Measurements from ENCODE around the gene KLK1.
A peak's percentile ranks its signal among the peaks of the same experiment; 100 is the strongest.

KLK1 gene

GRCh38 chr19:50836543-50837195, 13.1 kb upstream of the KLK1 start:
- DNase-seq (ENCODE audit: low read depth in 2 of 3, low spot score in 2 of 3), result no peak

DNA sequence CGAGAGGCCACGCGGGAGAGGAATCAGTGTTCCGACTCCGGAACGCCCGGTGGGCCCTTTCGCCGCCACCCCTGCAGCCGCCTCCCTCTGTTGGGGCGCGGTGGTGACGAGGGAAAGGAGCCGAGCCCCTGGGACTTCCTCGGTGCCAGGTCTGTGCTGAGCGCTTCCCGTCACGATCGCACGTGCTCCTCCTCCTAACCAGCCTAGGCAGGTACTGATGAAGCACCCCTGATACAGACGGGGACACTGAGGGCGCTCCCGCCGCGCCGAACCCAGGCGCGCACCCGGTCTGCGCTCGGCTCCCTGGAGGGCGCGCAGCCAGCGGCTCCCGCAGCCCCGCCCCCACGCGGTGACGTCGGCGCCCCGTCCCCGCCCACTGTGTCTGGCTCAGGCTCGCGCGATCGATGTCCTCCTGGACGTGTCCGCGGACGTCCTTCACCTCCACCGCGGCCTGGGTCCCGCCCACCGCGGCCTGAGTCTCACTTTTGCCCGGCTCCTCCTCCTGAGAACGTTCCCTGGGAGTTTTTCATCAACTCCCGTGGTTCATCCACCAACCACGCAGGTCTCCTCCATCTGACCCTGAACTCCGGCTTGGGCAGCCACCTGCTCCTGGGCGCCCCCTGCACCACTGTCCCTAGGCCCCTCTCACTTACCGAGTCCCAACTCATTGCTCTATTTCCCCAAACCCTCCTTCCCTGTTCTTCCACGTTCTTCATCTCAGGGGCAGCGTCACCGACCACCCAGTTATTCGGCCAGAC, 12.4 kb upstream of the KLK1 start:
- peak; percentile 39 to 55 (median 47) for DNase-seq (ENCODE audit: low read depth in 2 of 3, low spot score in 2 of 3)

DNA sequence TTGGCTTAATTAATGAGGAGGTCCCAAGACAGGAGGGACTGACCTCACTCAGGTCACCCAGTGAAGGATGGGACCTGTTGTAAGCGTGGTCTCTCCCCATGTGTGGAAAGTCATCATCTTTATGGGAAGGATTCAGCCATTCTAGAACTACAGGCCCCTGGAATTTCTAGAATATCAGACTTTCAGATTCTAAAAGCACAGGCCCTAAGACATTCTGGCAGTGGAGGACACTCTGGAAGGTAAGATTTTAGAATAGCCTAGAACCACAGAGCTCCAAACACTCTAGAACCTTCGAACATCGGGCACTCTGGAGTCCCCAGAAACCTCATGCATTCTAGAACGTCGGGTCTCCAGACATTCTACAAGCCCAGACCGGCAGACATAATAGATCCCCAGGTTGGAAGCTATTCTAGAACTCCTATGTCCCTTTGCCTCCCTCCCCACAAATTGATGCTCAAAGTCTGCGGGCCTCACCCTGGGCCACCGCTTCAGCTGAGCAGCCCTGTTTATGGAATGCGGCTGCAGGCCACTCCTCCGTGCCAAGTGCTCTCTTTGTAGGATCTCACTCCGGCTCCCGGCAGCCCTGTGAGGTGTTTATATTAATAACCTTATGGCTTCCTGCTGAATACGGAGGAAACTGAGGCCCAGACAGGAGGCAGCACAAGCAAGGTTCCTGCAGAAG, 11.7 kb upstream of the KLK1 start:
- no peak for DNase-seq (ENCODE audit: low read depth in 2 of 3, low spot score in 2 of 3)

DNA sequence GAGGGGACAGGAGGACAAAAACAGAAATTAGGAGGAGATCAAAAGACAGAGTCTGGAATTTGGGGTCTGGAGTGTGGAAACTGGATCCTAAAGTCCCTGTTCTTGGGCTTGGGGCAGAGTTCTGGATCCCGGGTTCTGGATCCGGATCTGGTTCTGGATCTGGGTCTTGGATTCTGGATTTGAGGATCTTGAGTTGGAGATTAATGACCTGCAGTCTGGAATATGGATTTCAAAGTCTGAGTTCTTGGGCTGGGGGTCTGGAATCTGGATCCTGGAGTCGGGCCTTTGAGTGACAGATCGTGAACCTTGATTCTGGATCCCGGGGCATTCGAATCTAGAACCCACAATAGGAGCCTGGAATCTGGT, 10.2 kb upstream of the KLK1 start:
- DNase-seq (ENCODE audit: low read depth in 2 of 3, low spot score in 2 of 3), result no peak

DNA sequence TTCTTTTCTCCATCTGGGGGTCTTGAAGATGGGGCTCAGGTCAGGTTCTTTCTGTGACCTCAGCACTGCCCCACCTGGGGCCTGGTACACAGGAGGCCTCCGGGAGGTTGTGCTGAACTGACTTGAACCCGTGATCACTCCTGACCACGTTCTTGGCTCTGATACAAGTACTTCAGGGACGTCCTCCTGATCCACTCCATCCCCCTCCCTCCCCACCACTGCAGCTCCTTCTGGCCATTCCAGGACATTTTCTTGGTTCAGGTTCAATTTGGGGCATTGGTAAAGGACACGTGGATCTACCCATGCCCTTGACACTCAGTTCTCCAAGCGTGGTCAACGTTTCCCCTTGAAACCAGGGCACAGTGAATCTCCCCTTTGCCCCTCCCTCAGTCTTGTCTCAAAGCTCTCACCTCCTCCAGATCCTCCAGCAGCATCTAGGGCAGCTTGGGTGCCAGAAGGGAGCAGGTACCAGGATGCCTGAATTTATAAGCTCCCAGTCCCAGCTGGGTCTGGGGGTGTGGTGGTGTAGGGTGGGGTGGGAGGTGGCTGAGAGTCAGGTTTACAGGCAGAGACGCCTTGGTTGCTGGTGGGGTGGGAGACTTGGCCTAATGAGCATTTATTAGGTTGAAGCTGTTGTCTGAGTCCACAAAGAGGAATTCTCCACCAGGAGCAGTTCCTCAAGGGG, 9.7 kb upstream of the KLK1 start, which contains the start of gene KLK15:
KLK15 (minus strand) TSS at position 458 of the 685 bp plus-strand sequence. CDS start 2,082 bp downstream, outside the sequence.
- no peak for DNase-seq (ENCODE audit: low read depth in 2 of 3, low spot score in 2 of 3)

GRCh38 chr19:50832666-50833065, 9.1 kb upstream of the KLK1 start:
- DNase-seq (ENCODE audit: low read depth in 2 of 3, low spot score in 2 of 3), result no peak

DNA sequence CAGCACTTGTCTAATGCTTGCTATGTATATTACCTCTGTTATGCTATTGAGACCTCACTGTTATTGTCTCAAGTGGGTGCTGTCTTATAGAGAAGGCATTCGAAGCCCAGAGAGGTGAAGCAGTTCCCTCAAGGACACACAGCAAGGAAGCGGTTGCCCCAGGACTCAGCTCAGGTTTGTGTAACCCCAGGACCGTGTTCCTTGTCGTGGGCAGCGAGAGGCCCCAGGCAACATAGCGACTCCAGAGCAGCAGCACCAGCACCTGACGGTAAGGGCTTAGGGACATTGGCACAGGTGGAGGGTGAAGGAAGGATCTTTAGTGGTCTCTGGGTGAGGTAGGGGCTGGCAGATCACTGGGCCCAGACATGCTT, 7.4 kb upstream of the KLK1 start:
- DNase-seq (ENCODE audit: low read depth in 2 of 3, low spot score in 2 of 3), result no peak

DNA sequence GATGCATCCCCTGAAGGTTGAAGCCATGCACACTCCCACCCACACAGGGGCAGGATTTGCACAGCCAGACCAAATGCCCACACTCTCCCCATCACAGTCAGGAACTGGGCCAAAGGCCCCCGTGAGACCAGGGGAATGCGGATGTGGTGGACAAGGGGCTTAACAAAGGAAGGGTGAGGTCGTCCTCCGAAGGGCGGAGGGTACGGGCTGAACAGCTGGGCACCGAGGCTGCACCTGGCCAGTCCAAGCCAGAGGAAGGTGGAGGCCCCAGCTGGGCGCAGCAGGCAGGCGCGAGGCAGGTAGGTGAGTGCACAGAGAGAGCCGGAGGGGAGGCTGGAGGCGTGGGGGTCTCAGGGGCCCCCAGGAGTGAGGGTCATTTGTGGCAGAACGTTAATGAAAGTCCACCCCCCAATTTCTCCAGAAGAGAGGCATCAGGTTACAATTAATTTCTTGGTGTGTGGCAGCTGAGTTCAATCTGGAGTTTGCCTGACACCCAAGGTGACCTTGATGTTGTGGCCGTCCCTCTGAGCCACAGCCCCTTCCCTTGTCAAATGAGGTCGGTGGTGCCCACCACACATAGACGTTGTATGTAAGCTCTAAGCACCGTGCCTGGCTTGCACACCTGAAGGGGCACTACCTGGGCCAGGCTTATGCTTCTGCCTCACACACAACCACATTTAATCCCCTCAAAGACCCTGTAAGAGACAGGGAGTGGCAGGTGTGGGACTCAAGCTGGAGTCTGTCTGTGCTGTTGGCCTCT, 6.9 kb upstream of the KLK1 start:
- no peak for DNase-seq (ENCODE audit: low read depth in 2 of 3, low spot score in 2 of 3)

DNA sequence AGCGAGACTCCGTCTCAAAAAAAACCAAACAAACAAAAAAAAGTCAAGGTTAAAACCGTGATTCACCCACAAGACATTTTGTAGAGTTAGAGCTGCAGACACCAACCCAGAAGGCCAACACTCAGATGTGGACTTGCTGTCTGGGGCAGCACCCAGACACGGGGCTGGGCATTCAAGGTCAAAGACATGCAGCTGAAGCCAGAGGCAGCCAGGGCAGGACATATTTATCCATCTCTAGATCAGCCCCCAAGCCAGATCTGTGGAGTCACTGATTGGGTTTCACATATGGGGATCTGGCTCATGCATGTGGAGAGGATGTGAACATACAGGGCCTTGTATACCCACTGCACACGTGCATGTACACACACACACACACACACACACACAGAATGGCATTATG, 6.2 kb upstream of the KLK1 start:
- no peak for DNase-seq (ENCODE audit: low read depth in 2 of 3, low spot score in 2 of 3)

DNA sequence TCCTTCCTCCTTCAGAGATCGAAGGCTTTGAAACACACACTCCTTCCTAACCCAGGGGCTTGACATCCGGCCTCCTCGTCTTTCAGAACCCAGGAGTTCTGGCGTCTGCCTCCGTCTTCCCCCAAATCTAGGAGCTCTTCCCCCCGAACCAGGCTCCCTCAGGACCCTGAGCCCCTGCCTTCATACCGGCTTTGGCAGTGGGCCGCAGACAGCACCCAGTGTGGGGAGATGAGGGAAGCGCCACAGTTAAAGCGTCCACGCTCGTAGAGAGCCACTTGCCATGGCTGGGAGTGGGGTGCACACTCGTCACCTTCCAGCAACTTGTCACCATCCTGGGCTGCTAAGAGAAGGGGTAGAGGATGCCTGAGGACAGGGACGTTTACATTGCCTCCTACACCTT, 3.9 kb upstream of the KLK1 start:
- no peak for DNase-seq (ENCODE audit: low read depth in 2 of 3, low spot score in 2 of 3)

GRCh38 chr19:50826492-50827240, 3.1 kb upstream of the KLK1 start:
- no peak for DNase-seq (ENCODE audit: low read depth in 2 of 3, low spot score in 2 of 3)

GRCh38 chr19:50822661-50823208, 852 bp downstream of the KLK1 start:
- DNase-seq (ENCODE audit: low read depth in 2 of 3, low spot score in 2 of 3), result no peak

DNA sequence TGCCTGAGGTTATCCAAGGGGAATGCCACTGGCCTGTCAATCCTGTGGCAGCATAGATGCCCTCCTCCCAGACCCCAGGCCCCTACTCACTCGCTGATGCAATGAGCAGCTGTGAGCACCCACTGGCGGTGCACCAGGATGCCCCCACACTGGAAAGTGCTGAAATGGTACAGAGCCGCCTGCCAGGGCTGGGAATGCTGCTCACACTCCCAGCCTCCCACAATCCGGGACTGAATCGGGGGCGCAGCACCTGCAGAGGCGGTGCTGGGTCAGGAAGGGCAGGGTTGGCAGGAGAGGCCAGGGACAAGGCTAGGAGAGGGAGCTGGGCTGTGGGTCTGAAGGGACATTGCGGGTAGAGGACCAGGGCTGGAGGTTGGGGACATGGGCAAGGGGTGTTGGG, 2.0 kb downstream of the KLK1 start:
- DNase-seq (ENCODE audit: low read depth in 2 of 3, low spot score in 2 of 3), result no peak

GRCh38 chr19:50821248-50821612, 2.4 kb downstream of the KLK1 start:
- DNase-seq (ENCODE audit: low read depth in 2 of 3, low spot score in 2 of 3), result no peak

DNA sequence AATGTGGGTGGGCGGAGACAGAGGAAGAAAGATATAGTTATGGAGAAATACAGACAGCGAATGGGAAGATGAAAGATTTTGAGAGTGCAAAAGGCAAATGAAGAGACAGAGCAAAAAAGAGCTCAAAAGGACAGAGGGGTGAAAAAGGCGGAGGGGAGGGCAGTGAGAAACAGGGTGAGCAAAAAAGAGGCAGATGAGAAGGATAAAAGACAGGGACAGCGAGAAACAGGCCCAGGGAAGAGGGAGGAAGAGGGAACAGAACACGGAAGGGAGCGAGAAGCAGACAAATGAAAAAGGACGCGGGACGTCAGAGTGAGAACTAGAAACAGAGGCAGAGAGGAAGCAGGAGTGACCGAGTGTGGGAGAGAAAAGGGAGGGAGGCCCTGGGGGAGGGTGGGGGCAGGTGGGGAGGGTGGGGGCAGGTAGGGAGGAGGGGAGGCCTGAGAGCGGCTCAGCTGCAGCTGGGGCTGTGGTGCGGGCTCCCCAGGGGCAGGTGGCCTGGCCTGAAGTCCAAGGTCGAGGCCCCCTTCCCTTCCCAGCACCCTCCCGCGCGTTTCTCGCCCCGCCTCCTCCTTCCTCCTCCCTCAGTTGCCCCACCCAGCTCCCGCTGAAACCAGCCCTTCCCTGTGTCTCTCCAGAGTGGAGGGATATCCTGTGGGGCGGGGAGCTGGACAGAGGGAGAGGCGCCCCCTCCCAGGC, 2.9 kb downstream of the KLK1 start:
- DNase-seq (ENCODE audit: low read depth in 2 of 3, low spot score in 2 of 3), result no peak

DNA sequence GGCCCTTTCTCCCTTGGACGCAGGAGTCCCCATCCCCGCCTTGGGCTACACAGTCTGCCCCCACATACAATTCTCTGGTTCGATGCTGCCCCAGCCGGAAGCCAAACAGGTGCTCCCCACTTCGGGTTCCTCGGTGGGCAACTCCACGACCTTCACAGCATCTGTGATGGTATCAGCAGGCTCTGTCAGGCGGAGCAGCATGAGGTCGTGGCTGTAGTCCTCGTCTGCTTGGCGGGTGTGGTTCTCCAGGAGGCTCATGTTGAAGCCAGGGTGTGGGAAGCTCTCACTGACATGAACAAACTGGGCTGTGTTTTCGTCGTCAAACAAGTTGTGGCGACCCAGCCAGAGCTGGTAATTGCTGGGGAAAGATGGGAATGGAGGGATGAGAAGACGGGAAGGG, 3.5 kb downstream of the KLK1 start:
- no peak for DNase-seq (ENCODE audit: low read depth in 2 of 3, low spot score in 2 of 3)

GRCh38 chr19:50819636-50820035, 4.0 kb downstream of the KLK1 start:
- DNase-seq (ENCODE audit: low read depth in 2 of 3, low spot score in 2 of 3), result no peak

DNA sequence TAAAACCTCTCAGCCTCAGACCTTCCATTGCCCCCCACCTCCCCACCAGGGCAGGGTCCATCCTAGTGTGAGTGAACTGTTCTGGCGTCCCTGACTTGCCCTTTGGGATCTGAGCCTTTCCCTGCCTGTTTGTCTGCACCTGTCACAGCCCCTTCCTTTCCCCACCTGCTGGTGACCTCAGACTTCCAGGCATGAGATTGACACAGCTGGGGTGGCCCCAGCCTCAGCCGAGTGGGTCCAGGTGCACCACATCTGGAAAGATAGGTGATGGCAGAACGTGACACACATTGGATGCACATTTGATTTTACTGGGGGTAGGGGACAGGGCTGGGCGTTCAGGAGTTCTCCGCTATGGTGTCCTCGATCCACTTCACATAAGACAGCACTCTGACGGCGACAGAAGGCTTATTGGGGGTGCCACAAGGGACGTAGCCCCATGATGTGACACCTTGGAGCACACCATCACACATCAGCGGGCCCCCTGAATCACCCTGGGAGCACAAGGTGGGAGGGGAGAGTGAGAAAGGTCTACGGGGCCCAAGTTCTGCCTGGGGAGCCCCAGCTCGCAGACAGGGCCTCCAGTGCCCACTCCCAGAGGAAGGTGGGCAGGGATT, 4.6 kb downstream of the KLK1 start:
- DNase-seq (ENCODE audit: low read depth in 2 of 3, low spot score in 2 of 3), result no peak

All from activated CD8-positive, alpha-beta memory T cell treated with anti-CD3 and anti-CD28 coated beads for 48 hours (primary cell).